Neural progenitor cell (in vitro differentiated cells): ENCODE measurements around the gene YTHDF1.

ENCODE experiments used
- EZH2 ChIP-seq: fragments of 200-600 bp; sonication (generic); IDR thresholded peaks from 2 replicates; pipeline ENCODE4 v1.6.1; 2017; ENCODE audit warnings: antibody characterized with exemption, mild to moderate bottlenecking, moderate library complexity
- EZH2phosphoT487 ChIP-seq: fragments of 200-600 bp; sonication (generic); IDR thresholded peaks from 2 replicates; pipeline ENCODE4 v1.6.1; 2017; ENCODE audit warnings: antibody characterized with exemption
- TF ChIP-seq, protein P1 (sequence below): fragments of 200-600 bp; sonication (generic); IDR thresholded peaks from 2 replicates; pipeline ENCODE4 v1.5.1; 2017; ENCODE audit warnings: antibody characterized with exemption, mild to moderate bottlenecking

- TF ChIP-seq, protein P1, sequence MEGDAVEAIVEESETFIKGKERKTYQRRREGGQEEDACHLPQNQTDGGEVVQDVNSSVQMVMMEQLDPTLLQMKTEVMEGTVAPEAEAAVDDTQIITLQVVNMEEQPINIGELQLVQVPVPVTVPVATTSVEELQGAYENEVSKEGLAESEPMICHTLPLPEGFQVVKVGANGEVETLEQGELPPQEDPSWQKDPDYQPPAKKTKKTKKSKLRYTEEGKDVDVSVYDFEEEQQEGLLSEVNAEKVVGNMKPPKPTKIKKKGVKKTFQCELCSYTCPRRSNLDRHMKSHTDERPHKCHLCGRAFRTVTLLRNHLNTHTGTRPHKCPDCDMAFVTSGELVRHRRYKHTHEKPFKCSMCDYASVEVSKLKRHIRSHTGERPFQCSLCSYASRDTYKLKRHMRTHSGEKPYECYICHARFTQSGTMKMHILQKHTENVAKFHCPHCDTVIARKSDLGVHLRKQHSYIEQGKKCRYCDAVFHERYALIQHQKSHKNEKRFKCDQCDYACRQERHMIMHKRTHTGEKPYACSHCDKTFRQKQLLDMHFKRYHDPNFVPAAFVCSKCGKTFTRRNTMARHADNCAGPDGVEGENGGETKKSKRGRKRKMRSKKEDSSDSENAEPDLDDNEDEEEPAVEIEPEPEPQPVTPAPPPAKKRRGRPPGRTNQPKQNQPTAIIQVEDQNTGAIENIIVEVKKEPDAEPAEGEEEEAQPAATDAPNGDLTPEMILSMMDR: no peak
- TF ChIP-seq EZH2 (no peak), EZH2phosphoT487 (no peak)
Observed at GRCh38 chr20:63212792-63213191, 3.1 kb downstream of the YTHDF1 start.
